GF-D8 (cell line): ENCODE results near the gene CAPRIN2.

Experiments used
- DNase-seq: peaks from one replicate; lab custom pipeline; 2025; lab: John Stamatoyannopoulos, UW

Gene CAPRIN2

GRCh38 chr12:30700216-30700900 lies 54.4 kb downstream of the CAPRIN2 start:
- no peak for DNase-seq

GRCh38 chr12:30698346-30698745 lies 56.4 kb downstream of the CAPRIN2 start:
- no peak for DNase-seq

- DNase-seq, result no peak
Observed at GRCh38 chr12:30696943-30697342, 57.8 kb downstream of the CAPRIN2 start.

GRCh38 chr12:30696486-30696885 lies 58.3 kb downstream of the CAPRIN2 start:
- DNase-seq, result no peak

GRCh38 chr12:30696103-30696408 lies 58.7 kb downstream of the CAPRIN2 start:
- no peak for DNase-seq

GRCh38 chr12:30695199-30696102 lies 59.3 kb downstream of the CAPRIN2 start, which contains the start of gene IPO8:
Gene IPO8 (minus strand): TSS chr12:30695869. CDS start chr12:30695647, 222 bp downstream.
- peak; percentile 75 for DNase-seq

GRCh38 chr12:30694412-30695198 lies 60.1 kb downstream of the CAPRIN2 start:
- DNase-seq, result no peak

GRCh38 chr12:30692470-30692869 lies 62.3 kb downstream of the CAPRIN2 start:
- no peak for DNase-seq

- DNase-seq, result no peak
Observed at GRCh38 chr12:30691122-30691879, 63.5 kb downstream of the CAPRIN2 start.

GRCh38 chr12:30687265-30687986 lies 67.3 kb downstream of the CAPRIN2 start:
- no peak for DNase-seq

GRCh38 chr12:30679241-30679640 lies 75.5 kb downstream of the CAPRIN2 start:
- DNase-seq, result peak; percentile 6

GRCh38 chr12:30678221-30678620 lies 76.5 kb downstream of the CAPRIN2 start:
- no peak for DNase-seq

GRCh38 chr12:30661210-30661609 lies 93.5 kb downstream of the CAPRIN2 start:
- DNase-seq, result no peak
